Natural killer cell (primary cell): Measurements from ENCODE around the gene BBX. TPM values are rescaled to one million over a fixed set of nuclear protein-coding genes. Genes with fewer than 3 reads are reported as not detected.

Experiments
- ATAC-seq, 3 donors: fragments of 150-1000 bp in 2 of 3; fragments of 200-7000 bp in 1 of 3; cut with Tn5 transposase; 1 replicate in 1 of 3; 2 replicates in 2 of 3; pipeline ENCODE4 v1.10.0; 2021; ENCODE audit warnings: mild to moderate bottlenecking in 2 of 3, moderate library complexity in 2 of 3
- DNase-seq, 2 donors: peaks; one replicate each; pipeline versions ENCODE4 v3.0.0 to v3.0.0-alpha.2; 2013 to 2021; ENCODE audit warnings: mixed read lengths in 1 of 2
- H3K27ac ChIP-seq: one replicate; pipeline ENCODE4 v1.5.1; 2013; ENCODE audit warnings: mild to moderate bottlenecking, low read length
- H3K27me3 ChIP-seq: one replicate; pipeline ENCODE4 v1.6.1; 2013; ENCODE audit warnings: low read length; ENCODE audit not compliant: control insufficient read depth, insufficient read depth
- H3K36me3 ChIP-seq: one replicate; pipeline ENCODE4 v1.6.1; 2013; ENCODE audit warnings: low read length; ENCODE audit not compliant: control insufficient read depth, insufficient read depth
- H3K4me1 ChIP-seq: one replicate; pipeline ENCODE4 v1.6.1; 2013; ENCODE audit warnings: low read length; ENCODE audit not compliant: control insufficient read depth, insufficient read depth
- H3K4me3 ChIP-seq: one replicate; pipeline ENCODE4 v1.5.1; 2013; ENCODE audit warnings: low read length
- H3K9me3 ChIP-seq: one replicate; pipeline ENCODE4 v1.6.1; 2013; ENCODE audit warnings: low read length; ENCODE audit not compliant: control insufficient read depth, insufficient read depth
- H3K27ac Mint-ChIP-seq, 2 donors: one replicate each; pipeline ENCODE4 v1.8.0; 2022; ENCODE audit warnings: mild to moderate bottlenecking in 2 of 2, mixed read lengths in 2 of 2, moderate library complexity in 1 of 2
- H3K27me3 Mint-ChIP-seq, 2 donors: one replicate each; pipeline ENCODE4 v1.8.0; 2022; ENCODE audit warnings: low read depth in 2 of 2, mixed read lengths in 2 of 2
- H3K36me3 Mint-ChIP-seq: one replicate; pipeline ENCODE4 v1.8.0; 2022; ENCODE audit warnings: mixed read lengths
- H3K4me1 Mint-ChIP-seq, 2 donors: one replicate each; pipeline ENCODE4 v1.8.0; 2022; ENCODE audit warnings: mixed read lengths in 2 of 2
- H3K4me3 Mint-ChIP-seq: one replicate; pipeline ENCODE4 v1.8.0; 2022; ENCODE audit warnings: mild to moderate bottlenecking, moderate library complexity, mixed read lengths
- H3K9me3 Mint-ChIP-seq, 2 donors: one replicate each; pipeline ENCODE4 v1.8.0; 2022; ENCODE audit warnings: mixed read lengths in 2 of 2
- WGBS: methylation state at CpG from one replicate; pipeline ENCODE4 v1.1.7; 2013; ENCODE audit warnings: missing lambda C conversion rate; ENCODE audit not compliant: insufficient coverage; 5-methylcytosine and 5-hydroxymethylcytosine counted together
- intact Hi-C: fragments of 100-400 bp; cut with micrococcal nuclease; formaldehyde crosslinking; loops from one replicate; pipeline ENCODE4 v1.14.2; 2022
- total RNA-seq, 4 donors: library from RNA; stranded (reverse); fragments of 120-200 nt in 1 of 4; gene quantifications; one replicate each; pipeline versions ENCODE4 v1.2.3 to v1.2.4, GENCODE V29; 2013 to 2022
- TF ChIP-seq, protein P1 (sequence below): fragments of 200-600 bp; IDR thresholded peaks from one replicate; pipeline ENCODE4 v1.8.0; 2022; ENCODE audit warnings: antibody characterized with exemption

Gene BBX
- total RNA-seq, 3 donors from 2014 or later (not counting 1 experiment from before 2014, with no cell fraction given) = 80.0 to 87.1 (median 83.4) TPM

DNA sequence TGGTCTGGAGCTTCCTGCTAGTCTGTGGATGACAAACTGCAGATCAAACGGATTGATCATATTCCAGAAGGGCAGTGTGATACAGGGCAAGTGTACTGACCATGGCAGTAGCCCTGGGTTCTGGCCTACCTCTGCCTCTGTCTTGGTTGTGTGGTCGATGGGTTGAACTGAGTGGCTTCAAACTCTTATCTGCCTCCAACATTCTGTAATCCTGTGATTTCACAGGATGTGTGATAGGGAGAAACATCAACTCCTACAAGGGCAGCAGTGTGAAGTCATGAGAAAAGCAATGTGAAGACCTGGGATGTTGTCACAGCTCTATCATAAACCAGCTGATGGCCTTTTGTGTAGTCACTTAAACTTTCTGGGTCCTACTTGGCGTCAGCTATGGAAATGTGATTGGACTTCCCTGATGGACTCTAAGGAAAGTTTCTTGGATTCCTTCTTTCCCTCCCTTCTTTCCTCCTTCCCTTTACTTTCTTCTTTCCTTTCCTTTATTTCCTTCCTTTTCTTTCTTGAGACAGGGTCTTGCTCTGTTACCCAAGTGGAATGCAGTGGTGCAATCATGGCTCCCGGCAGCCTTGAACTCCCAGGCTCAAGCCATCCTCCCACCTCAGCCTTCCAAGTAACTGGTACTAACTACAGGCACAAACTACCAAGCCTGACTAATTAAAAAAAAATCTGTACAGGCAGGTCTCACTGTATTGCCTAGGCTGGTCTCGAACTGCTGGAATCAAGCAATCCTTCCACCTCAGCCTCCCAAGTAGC lies 114.8 kb downstream of the BBX start:
- no peaks in the 10 kb centered on the region for H3K4me1 ChIP-seq
- intact Hi-C loops = no loop called here
- Mint-ChIP-seq H3K36me3 (no peaks in the 10 kb centered on the region), H3K27ac (no peak overlapping the region), H3K4me3 (no peak overlapping the region), H3K9me3 (no peaks in the 10 kb centered on the region), H3K4me1 (peaks cover 16 to 31% of the 10 kb centered on the region in 2 donors), H3K27me3 (no peaks in the 10 kb centered on the region)
- ATAC-seq = no peak
- H3K9me3 ChIP-seq = no peaks in the 10 kb centered on the region
- WGBS = 94% methylated on average over 4 of the region's 5 CpGs
- TF ChIP-seq, protein P1, sequence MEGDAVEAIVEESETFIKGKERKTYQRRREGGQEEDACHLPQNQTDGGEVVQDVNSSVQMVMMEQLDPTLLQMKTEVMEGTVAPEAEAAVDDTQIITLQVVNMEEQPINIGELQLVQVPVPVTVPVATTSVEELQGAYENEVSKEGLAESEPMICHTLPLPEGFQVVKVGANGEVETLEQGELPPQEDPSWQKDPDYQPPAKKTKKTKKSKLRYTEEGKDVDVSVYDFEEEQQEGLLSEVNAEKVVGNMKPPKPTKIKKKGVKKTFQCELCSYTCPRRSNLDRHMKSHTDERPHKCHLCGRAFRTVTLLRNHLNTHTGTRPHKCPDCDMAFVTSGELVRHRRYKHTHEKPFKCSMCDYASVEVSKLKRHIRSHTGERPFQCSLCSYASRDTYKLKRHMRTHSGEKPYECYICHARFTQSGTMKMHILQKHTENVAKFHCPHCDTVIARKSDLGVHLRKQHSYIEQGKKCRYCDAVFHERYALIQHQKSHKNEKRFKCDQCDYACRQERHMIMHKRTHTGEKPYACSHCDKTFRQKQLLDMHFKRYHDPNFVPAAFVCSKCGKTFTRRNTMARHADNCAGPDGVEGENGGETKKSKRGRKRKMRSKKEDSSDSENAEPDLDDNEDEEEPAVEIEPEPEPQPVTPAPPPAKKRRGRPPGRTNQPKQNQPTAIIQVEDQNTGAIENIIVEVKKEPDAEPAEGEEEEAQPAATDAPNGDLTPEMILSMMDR = no peak
- no peak for DNase-seq
- H3K27me3 ChIP-seq = no peaks in the 10 kb centered on the region
- H3K4me3 ChIP-seq = no peak overlapping the region
- no peaks in the 10 kb centered on the region for H3K36me3 ChIP-seq
- no peak overlapping the region for H3K27ac ChIP-seq

DNA sequence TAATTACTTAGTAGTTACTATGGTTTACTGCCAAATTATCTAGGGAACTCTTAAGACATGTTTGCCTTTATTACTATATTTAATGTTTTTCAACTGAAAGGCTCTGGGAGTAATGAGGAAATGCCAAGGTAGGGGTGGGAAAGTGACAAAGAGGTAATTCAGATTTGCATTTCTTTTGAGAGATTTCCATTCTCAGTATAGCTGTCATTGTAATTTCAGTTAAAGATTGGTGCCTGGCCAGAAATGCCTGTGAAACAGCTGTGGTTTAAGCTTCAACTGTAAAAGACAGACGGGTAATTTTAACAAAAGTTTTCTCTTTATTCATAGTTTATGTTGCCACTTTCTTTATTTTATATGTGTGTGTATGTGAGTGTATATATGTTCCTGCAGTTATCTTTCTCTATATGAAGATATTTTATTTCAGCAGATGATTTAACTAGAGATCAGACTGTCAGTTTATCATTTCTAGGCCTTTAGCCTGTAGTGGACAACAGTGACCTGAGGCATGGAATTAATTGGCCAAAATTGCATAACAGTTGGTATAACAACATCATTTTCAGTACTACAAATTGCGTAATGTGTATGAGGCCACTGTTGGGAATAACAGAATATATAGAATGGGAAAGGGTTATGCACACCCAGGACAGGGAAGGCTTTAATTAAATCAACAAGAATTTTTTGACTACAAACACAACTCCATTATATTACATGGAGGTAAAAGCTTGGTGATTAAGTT lies 119.0 kb downstream of the BBX start:
- intact Hi-C loops = no loop called here
- ATAC-seq = no peak
- Histone ChIP-seq H3K27ac (no peak overlapping the region), H3K9me3 (no peaks in the 10 kb centered on the region), H3K4me3 (no peak overlapping the region), H3K36me3 (no peaks in the 10 kb centered on the region), H3K4me1 (no peaks in the 10 kb centered on the region), H3K27me3 (no peaks in the 10 kb centered on the region)
- peak overlapping the region in 1 of 2 donors; percentile 19 for H3K27ac Mint-ChIP-seq
- no peak overlapping the region for H3K4me3 Mint-ChIP-seq
- peaks cover 8 to 32% of the 10 kb centered on the region in 2 donors for H3K4me1 Mint-ChIP-seq
- TF ChIP-seq, protein P1 = no peak
- WGBS = no CpG with 5 or more reads among the region's 2 CpGs
- H3K9me3 Mint-ChIP-seq = no peaks in the 10 kb centered on the region
- DNase-seq = no peak
- no peaks in the 10 kb centered on the region for H3K36me3 Mint-ChIP-seq
- H3K27me3 Mint-ChIP-seq = no peaks in the 10 kb centered on the region

DNA sequence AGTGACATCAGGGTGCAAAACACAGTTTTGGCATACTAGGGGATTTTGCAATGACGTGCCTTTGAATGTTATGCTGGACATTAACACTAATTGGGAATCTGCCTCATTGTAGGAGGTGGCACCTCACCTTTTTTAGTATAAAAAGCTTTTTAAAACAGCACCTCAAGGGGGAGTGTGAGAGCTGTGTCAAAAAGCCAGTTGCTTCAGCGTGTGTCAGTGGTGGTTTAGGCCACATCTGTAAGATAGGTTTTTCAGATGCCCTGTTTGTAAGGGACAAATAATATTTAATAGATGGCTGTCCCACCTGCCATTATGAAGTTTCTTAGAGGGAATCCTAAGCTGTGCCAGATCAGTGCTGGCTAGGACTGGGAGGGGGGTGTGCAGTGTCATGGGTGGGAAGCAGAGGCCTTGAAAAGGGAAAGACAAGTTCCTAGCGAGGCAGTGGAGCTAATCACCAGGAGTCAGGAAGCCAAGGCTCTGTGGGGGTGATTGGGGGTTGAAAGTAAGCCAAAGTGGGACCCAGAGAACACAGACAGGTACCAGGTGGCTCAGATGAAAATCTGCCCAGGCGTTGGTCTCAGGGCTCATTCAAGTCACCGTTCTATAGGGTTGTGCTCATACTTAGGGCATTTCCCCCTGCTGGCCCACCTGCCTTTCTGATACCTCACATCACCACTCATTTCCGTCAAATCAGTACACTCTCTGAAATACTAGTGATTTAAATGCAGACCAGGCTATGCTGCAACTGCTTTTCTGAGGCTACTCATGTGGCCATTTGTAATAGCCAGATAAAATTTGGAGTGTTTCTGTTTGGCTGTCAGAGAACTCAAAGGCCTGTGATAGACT lies 120.5 kb downstream of the BBX start:
- DNase-seq = peak in 1 of 2 donors; percentile 25
- Mint-ChIP-seq H3K4me1 (peaks cover 8 to 27% of the 10 kb centered on the region in 2 donors), H3K9me3 (no peaks in the 10 kb centered on the region), H3K4me3 (no peak overlapping the region), H3K36me3 (no peaks in the 10 kb centered on the region), H3K27ac (peak overlapping the region in 1 of 2 donors; percentile 33), H3K27me3 (no peaks in the 10 kb centered on the region)
- intact Hi-C loops = no loop called here
- Histone ChIP-seq H3K27me3 (no peaks in the 10 kb centered on the region), H3K36me3 (peaks cover 3% of the 10 kb centered on the region), H3K9me3 (no peaks in the 10 kb centered on the region), H3K27ac (no peak overlapping the region), H3K4me1 (no peaks in the 10 kb centered on the region), H3K4me3 (no peak overlapping the region)
- TF ChIP-seq, protein P1 = no peak
- peak in 1 of 3 donors; percentile 36 for ATAC-seq
- 82% methylated on average over 6 of the region's 6 CpGs for WGBS
